Left renal pelvis (tissue), 4 donors: ENCODE measurements around the gene HPD. TPM values are rescaled to one million over a fixed set of nuclear protein-coding genes. Genes with fewer than 3 reads are reported as not detected.
"Not testable (repeated sequence)": the region's sequence is repeated elsewhere in the genome, so short reads cannot be mapped to it uniquely, and the experiment has no call there.

Source experiments
- DNase-seq, 4 donors: peaks; one replicate each; pipeline ENCODE4 v3.0.0-alpha.2; 2013; ENCODE audit warnings: low read depth in 4 of 4, low spot score in 3 of 4
- polyA plus RNA-seq, 4 donors: library from polyadenylated mRNA; unstranded; fragments of 120-200 nt; gene quantifications; one replicate each; pipeline ENCODE4 v1.2.1, GENCODE V29; 2013; ENCODE audit not compliant: insufficient read length in 4 of 4

Gene HPD
- polyA plus RNA-seq = 1 to 10 TPM in 3 of 4 donors, under 1 TPM in 1; 0.74 to 4.5 (median 2.6) TPM

DNA sequence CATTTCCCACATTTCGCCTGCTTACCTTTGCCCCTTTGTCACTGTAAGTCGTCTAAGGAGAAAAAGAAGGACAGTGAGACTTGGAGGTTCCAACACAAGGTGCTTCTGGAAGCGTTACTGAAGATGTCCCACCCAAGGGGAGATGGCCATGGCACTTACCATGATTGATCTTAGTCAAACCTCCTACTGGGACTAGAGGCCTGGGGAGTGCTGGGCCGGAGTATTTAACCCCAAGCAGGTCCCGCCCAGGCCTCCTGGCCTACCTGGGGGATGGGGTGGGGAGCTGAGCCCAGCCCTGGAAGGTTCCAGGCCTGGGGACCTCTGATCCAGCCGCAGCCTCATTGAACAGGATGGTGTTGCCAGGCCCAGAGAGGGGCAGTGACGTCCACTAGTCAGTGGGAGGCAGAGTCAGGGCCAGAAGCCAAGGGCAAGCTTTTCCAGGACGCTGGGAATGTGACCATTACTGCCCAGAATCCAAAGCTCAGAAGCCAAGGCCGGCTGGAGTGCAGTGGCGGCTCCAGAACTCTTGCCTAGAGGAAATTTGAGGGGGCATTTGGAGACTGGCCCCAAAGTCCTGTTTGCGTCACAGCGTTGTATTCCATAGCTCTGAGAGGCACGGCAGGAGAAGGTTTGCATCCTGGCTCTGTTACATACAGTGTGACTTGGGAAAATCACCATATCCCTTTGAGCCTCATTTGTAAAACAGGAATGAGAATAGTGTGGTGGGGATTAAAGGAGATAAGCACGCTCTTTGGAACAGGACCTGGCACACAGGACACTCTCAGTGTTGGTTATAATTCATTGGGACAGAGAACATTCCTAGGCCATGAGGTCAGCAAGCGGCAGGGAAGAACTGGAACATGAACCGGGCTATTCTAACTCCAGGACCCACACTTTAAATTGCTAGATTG, at the start of gene HPD:
TSS of gene HPD (minus strand) at position 198 of the 911 bp plus-strand sequence. CDS start at position 162, 36 bp downstream.
- DNase-seq = peak in 1 of 4 donors; percentile 35

- DNase-seq = no peak
These were observed 47.1 kb upstream of the HPD start for GRCh38 chr12:121905746-121906145.

GRCh38 chr12:121903202-121903601, 44.5 kb upstream of the HPD start:
- DNase-seq = no peak

GRCh38 chr12:121899590-121899989, 40.9 kb upstream of the HPD start:
- no peak for DNase-seq

- DNase-seq = no peak
These were observed 39.6 kb upstream of the HPD start for GRCh38 chr12:121898287-121898686.

- no peak for DNase-seq
These were observed 36.0 kb upstream of the HPD start for GRCh38 chr12:121894633-121895032.

DNA sequence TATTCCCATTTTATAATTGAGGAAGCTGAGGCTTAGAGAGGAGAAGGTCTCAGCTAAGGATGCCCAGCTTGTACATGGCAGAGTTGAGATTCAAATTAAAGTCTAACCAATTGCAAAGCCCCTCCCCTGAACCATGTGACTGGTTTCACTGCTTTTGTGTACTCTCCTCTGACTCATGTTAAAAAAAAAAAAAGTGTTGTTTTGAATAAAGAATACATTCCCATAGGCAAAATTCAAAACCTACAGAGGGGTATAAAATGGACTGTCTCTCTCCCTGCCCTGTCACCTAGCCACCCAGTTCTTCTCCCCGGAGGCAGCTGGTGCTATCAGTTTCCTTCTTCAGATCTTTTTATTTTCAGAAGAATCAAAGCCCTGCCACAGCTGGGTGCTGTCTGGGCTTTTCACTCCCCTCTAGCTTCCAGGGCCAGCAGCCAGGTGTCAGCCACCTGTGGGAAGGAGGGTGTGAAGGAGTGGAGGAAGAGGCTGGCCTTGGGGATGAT, 35.4 kb upstream of the HPD start:
- no peak for DNase-seq

- DNase-seq = no peak
These were observed 34.3 kb upstream of the HPD start for GRCh38 chr12:121892673-121893561.

- DNase-seq = not testable (repeated sequence)
These were observed 31.0 kb upstream of the HPD start for GRCh38 chr12:121889661-121890060.

GRCh38 chr12:121889274-121889624, 30.6 kb upstream of the HPD start:
- DNase-seq = no peak

DNA sequence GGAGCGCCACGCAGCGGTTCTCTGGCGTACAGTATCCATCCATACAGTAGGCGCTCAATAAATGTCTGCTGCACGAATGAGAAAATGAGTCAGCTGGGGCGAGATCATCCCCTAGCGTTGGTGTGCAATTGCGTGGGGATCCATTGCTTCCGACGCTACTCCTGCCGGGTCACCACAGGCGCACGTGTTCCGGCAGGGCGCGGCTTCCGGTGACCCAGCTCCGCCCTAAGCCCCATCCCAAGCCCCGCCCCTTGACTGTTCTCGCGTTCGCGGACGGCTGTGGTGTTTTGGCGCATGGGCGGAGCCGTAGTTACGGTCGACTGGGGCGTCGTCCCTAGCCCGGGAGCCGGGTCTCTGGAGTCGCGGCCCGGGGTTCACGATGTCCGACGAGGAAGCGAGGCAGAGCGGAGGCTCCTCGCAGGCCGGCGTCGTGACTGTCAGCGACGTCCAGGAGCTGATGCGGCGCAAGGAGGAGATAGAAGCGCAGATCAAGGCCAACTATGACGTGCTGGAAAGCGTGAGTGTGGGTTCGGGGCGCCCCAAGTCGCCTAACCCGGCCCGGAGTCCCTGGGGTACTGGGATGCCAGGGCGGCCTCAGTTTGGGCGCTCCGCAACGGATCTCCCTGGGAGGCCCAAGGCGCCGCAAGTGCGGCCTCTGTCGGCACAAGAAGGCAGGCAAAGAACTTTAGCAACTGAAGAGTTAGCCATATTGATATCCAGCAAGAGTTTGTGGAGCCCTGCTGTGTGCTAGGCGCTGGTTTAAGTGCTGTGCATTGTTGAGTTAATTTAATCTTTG, 30.0 kb upstream of the HPD start, which contains the start of gene PSMD9:
TSS of gene PSMD9 (plus strand) at position 313 of the 796 bp plus-strand sequence. CDS start at position 380, 67 bp downstream.
- DNase-seq = peak; percentile 91 to 92 (median 91)

GRCh38 chr12:121888083-121888477, 29.4 kb upstream of the HPD start:
- peak in 1 of 4 donors; percentile 10 for DNase-seq

DNA sequence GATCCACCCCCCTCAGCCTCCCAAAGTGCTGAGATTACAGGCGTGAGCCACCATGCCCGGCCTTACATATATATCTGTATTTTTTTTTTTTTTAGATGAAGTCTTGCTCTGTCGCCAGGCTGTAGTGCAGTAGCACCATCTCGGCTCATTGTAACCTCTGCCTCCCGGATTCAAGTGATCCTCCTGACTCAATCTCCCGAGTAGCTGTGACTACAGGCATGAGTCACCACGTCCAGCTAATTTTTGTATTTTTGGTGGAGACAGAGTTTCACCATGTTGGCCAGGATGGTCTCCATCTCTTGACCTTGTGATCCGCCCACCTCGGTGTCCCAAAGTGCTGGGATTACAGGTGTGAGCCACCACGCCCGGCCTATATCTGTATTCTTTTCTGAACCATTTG, 26.5 kb upstream of the HPD start:
- not testable (repeated sequence) for DNase-seq

GRCh38 chr12:121883315-121883660, 24.6 kb upstream of the HPD start:
- DNase-seq = no peak

DNA sequence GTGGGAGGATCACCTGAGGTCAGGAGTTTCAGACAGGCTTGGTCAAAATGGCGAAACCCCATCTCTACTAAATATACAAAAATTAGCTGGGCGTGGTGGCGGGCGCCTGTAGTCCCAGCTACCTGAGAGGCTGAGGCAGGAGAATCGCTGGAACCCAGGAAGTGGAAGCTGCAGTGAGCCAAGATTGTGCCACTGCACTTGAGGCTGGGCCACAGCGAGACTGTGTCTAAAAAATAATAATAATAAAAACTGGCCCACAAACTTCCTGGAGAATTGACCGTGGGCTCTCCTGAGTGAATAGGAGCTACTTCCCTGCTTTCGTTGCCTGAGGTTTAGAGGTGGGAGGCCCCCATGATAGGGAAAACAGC, 17.4 kb upstream of the HPD start:
- not testable (repeated sequence) for DNase-seq

DNA sequence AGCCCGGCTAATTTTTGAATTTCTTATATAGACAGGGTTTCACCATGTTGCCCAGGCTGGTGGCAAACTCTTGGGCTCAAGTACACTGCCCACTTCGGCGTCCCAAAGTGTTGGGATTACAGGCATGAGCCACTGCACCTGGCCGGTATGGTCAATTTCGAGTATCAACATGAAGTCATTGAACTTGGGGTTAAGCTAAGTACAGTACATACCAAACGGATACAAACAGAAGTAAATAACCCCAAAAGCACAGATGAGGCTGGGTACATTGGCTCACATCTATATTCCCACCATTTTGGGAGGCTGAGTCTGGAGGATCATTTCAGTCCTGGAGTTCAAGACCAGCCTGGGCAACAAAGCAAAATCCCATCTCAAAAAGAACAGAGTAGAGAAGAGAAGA, 16.9 kb upstream of the HPD start:
- DNase-seq = no peak

DNA sequence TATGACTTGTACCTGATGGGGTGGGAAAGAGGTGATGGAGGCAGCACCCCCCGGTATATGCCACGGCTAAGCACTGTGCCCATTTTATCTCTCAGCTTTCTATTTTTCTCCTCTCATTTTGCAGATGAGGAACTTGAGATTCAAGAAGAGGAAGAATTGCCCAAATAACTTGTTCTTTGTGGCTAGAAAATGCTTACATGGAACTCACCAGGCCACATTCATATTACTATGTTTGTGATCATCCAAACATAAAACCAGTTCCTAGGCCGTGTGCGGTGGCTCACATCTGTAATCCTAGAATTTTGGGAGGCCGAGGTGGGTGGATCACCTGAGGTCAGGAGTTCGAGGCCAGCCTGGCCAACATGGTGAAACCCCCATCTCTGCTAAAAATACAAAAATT, 15.4 kb upstream of the HPD start:
- DNase-seq = no peak

- DNase-seq = no peak
These were observed 14.5 kb upstream of the HPD start for GRCh38 chr12:121873216-121873569.

- peak in 2 of 4 donors; percentile 45 to 64 for DNase-seq
These were observed 14.0 kb upstream of the HPD start for GRCh38 chr12:121872546-121873215.

DNA sequence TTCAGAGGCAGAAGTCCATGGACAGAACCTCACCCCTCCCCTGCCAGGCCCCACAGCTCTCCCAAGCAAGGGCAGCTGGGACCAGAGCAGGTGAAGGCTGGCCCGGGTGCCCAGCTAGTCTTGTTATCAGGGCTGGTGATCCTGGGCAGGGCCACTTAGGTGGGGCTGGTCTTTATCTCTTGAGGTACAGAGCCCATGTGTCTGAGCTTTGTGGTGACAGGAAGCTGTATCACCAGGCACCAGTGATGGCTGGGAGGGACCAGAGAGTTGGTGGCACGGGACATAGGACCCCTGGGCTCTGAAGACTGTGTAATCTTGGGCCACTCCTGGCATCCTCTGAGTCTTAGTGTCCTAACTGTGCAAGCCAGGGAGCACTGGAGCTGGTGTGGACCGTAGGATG, 12.8 kb upstream of the HPD start:
- DNase-seq = no peak
